Mesenchymal stem cell (in vitro differentiated cells and primary cell): Measurements from ENCODE around the gene EVI5.

Experiments
- DNase-seq: peaks from one replicate; pipeline ENCODE4 v3.0.0-alpha.2; 2013
- H2AFZ ChIP-seq: one replicate; pipeline ENCODE4 v1.6.1; 2013; ENCODE audit warnings: low read depth, mild to moderate bottlenecking, control low read depth, inconsistent platforms, low read length, moderate library complexity
- H2AK5ac ChIP-seq: 2 replicates; pipeline ENCODE4 v1.6.1; 2013; ENCODE audit warnings: low read length, moderate library complexity, mild to moderate bottlenecking, inconsistent platforms; ENCODE audit not compliant: severe bottlenecking
- H2BK120ac ChIP-seq: one replicate; pipeline ENCODE4 v1.6.1; 2013; ENCODE audit warnings: low read depth, mild to moderate bottlenecking, inconsistent platforms, low read length, moderate library complexity
- H2BK12ac ChIP-seq, 2 experiments: one replicate each; pipeline ENCODE4 v1.6.1; 2013; ENCODE audit warnings: inconsistent platforms in 2 of 2, low read length in 2 of 2, mild to moderate bottlenecking in 2 of 2, moderate library complexity in 2 of 2, control low read depth in 1 of 2
- H2BK15ac ChIP-seq: one replicate; pipeline ENCODE4 v1.6.1; 2013; ENCODE audit warnings: mild to moderate bottlenecking, low read depth, inconsistent platforms; ENCODE audit not compliant: poor library complexity, severe bottlenecking
- H2BK5ac ChIP-seq: 2 replicates; pipeline ENCODE4 v1.6.1; 2013; ENCODE audit warnings: low read depth, mild to moderate bottlenecking, low read length, control low read depth, inconsistent platforms; ENCODE audit not compliant: poor library complexity, severe bottlenecking
- H3K14ac ChIP-seq, 2 experiments: one replicate each; pipeline ENCODE4 v1.6.1; 2013; ENCODE audit warnings: inconsistent platforms in 2 of 2, low read length in 2 of 2, control low read depth in 1 of 2, mild to moderate bottlenecking in 1 of 2, moderate library complexity in 1 of 2
- H3K18ac ChIP-seq, 2 experiments: one replicate each; pipeline ENCODE4 v1.6.1; 2013; ENCODE audit warnings: inconsistent platforms in 2 of 2, low read length in 2 of 2, control low read depth in 1 of 2, low read depth in 1 of 2, mild to moderate bottlenecking in 1 of 2
- H3K23ac ChIP-seq, 2 experiments: one replicate each; pipeline ENCODE4 v1.6.1; 2013; ENCODE audit warnings: inconsistent platforms in 2 of 2, low read length in 2 of 2, mild to moderate bottlenecking in 2 of 2, moderate library complexity in 2 of 2, control low read depth in 1 of 2
- H3K27ac ChIP-seq: 2 replicates; pipeline ENCODE4 v1.5.1; 2013; ENCODE audit warnings: mild to moderate bottlenecking, moderate library complexity, low read length, control low read depth, inconsistent platforms; ENCODE audit not compliant: poor library complexity, severe bottlenecking
- H3K27me3 ChIP-seq, 2 experiments: 2 replicates each; pipeline versions ENCODE4 v1.6.1 to v1.7.0; 2013; ENCODE audit warnings: low read length in 2 of 2, mild to moderate bottlenecking in 2 of 2, moderate library complexity in 2 of 2, control low read depth in 1 of 2, inconsistent platforms in 1 of 2; ENCODE audit not compliant: control insufficient read depth in 1 of 2, insufficient read depth in 1 of 2
- H3K36me3 ChIP-seq, 2 experiments: 2 replicates each; pipeline versions ENCODE4 v1.6.1 to v1.7.0; 2013; ENCODE audit warnings: low read length in 2 of 2, control low read depth in 1 of 2, inconsistent platforms in 1 of 2, low read depth in 1 of 2, mild to moderate bottlenecking in 1 of 2; ENCODE audit not compliant: insufficient read depth in 2 of 2, control insufficient read depth in 1 of 2
- H3K4ac ChIP-seq, 2 experiments: one replicate each; pipeline ENCODE4 v1.6.1; 2013; ENCODE audit warnings: inconsistent platforms in 2 of 2, low read length in 2 of 2, mild to moderate bottlenecking in 2 of 2, moderate library complexity in 2 of 2, control low read depth in 1 of 2, low read depth in 1 of 2
- H3K4me1 ChIP-seq: 2 replicates; pipeline ENCODE4 v1.6.1; 2013; ENCODE audit warnings: low read depth, low read length, control low read depth; ENCODE audit not compliant: control insufficient read depth, insufficient read depth
- H3K4me2 ChIP-seq: 2 replicates; pipeline ENCODE4 v1.6.1; 2013; ENCODE audit warnings: low read length, mild to moderate bottlenecking, inconsistent platforms; ENCODE audit not compliant: poor library complexity, severe bottlenecking
- H3K4me3 ChIP-seq, 2 experiments: 2 replicates each; pipeline versions ENCODE4 v1.5.1 to v1.7.0; 2013; ENCODE audit warnings: low read length in 2 of 2, mild to moderate bottlenecking in 2 of 2, control low read depth in 1 of 2, low read depth in 1 of 2; ENCODE audit not compliant: insufficient read depth in 1 of 2
- H3K79me1 ChIP-seq: replicated peaks from 2 replicates; pipeline ENCODE4 v1.6.1; 2013; ENCODE audit warnings: mild to moderate bottlenecking, control low read depth, low read length, inconsistent platforms; ENCODE audit not compliant: poor library complexity, severe bottlenecking
- H3K9ac ChIP-seq: 2 replicates; pipeline ENCODE4 v1.7.0; 2013; ENCODE audit warnings: mild to moderate bottlenecking, low read length, moderate library complexity
- H3K9me3 ChIP-seq: 2 replicates; pipeline ENCODE4 v1.7.0; 2013; ENCODE audit warnings: mild to moderate bottlenecking, low read length; ENCODE audit not compliant: control insufficient read depth
- H4K8ac ChIP-seq: one replicate; pipeline ENCODE4 v1.6.1; 2013; ENCODE audit warnings: inconsistent platforms, mild to moderate bottlenecking, low read length, moderate library complexity
- H4K91ac ChIP-seq: one replicate; pipeline ENCODE4 v1.6.1; 2013; ENCODE audit warnings: mild to moderate bottlenecking, low read length, inconsistent platforms
- WGBS: methylation state at CpG from one replicate; pipeline ENCODE4 v1.1.7; 2013; ENCODE audit warnings: mixed read lengths; 5-methylcytosine and 5-hydroxymethylcytosine counted together

EVI5 gene

DNA sequence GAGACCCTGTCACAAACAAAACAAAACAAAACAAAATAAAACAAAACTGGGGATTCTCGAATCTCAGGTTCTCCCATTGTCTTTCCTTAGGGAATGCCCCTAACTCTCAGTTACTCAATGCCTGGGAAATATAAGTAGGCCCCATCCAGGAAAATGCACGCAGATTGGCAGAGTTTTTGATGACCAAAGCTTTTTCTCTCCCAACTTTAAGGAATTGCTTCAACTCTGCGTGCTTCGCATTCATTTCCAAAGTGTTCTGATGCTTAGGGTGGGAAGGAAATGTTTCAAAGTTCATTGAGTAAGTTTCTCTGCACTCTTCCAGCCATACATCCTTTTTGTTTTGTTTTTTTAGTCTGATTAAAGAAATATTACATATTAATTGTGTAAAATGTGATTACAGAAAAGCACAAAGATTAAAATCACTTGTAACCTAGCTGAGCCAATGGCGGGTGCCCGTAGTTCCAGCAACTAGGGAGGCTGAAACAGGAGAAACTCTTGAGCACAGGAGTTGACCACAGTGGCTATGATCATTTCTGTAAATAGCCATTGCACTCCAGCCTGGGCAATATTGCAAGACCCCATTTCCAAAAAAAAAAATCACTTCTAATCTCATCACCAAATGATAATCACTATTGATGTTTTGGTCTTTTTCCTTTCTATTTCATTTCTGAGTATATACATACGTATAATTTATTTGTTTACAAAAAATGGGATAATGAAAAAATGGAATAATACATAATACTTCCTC lies 18.4 kb upstream of the EVI5 start:
- Histone ChIP-seq H3K4me2 (no peak overlapping the region), H3K4ac (no peak overlapping the region), H3K27me3 (no peaks in the 10 kb centered on the region), H2BK5ac (no peak overlapping the region), H4K91ac (no peak overlapping the region), H2BK120ac (no peak overlapping the region), H3K23ac (no peak overlapping the region), H3K36me3 (no peaks in the 10 kb centered on the region), H3K27ac (no peak overlapping the region), H2BK12ac (no peak overlapping the region), H3K4me1 (peaks cover 1% of the 10 kb centered on the region), H2AK5ac (no peak overlapping the region), H3K14ac (no peak overlapping the region), H2BK15ac (no peak overlapping the region), H4K8ac (no peak overlapping the region), H2AFZ (no peak overlapping the region), H3K18ac (peak overlapping the region in 1 of 2 experiments; percentile 21), H3K9me3 (no peaks in the 10 kb centered on the region), H3K79me1 (no peaks in the 10 kb centered on the region), H3K9ac (no peak overlapping the region), H3K4me3 (no peak overlapping the region)
- no peak for DNase-seq
- WGBS: 100% methylated on average over 3 of the region's 7 CpGs

DNA sequence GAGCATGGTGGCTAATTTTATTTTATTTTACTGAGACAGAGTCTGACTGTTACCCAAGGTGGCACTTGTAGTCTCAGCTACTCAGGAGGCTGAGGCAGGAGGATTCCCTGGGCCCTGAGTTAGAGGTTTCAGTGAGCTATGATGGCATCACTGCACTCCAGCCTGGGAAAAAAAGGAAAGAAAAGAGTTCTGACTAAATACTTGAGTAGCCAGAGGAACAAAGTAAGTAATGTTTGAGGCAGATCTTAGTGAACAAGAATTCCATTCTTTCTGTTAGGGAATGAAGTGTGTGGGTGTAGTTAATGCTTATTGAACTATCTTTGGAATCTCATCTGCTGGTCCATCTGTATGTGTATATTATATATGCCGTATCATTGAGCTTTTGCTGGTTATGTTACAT lies 13.1 kb upstream of the EVI5 start:
- peak; percentile 39 for DNase-seq
- H4K8ac ChIP-seq: no peak overlapping the region
- no peak overlapping the region for H2BK5ac ChIP-seq
- H2AK5ac ChIP-seq: no peak overlapping the region
- no peak overlapping the region for H2BK15ac ChIP-seq
- no peak overlapping the region for H3K23ac ChIP-seq
- H3K27me3 ChIP-seq: peaks cover 0 to 2% of the 10 kb centered on the region in 2 experiments
- no peak overlapping the region for H3K14ac ChIP-seq
- no peak overlapping the region for H3K4me3 ChIP-seq
- H3K4me1 ChIP-seq: no peaks in the 10 kb centered on the region
- H3K79me1 ChIP-seq: no peaks in the 10 kb centered on the region
- no peak overlapping the region for H3K9ac ChIP-seq
- no peaks in the 10 kb centered on the region for H3K36me3 ChIP-seq
- no peaks in the 10 kb centered on the region for H3K9me3 ChIP-seq
- H2AFZ ChIP-seq: no peak overlapping the region
- no peak overlapping the region for H3K4me2 ChIP-seq
- H3K27ac ChIP-seq: no peak overlapping the region
- H2BK120ac ChIP-seq: no peak overlapping the region
- WGBS: no CpG with 5 or more reads among the region's 1 CpG
- no peak overlapping the region for H4K91ac ChIP-seq
- no peak overlapping the region for H2BK12ac ChIP-seq
- H3K4ac ChIP-seq: no peak overlapping the region
- H3K18ac ChIP-seq: peak overlapping the region in 1 of 2 experiments; percentile 70

DNA sequence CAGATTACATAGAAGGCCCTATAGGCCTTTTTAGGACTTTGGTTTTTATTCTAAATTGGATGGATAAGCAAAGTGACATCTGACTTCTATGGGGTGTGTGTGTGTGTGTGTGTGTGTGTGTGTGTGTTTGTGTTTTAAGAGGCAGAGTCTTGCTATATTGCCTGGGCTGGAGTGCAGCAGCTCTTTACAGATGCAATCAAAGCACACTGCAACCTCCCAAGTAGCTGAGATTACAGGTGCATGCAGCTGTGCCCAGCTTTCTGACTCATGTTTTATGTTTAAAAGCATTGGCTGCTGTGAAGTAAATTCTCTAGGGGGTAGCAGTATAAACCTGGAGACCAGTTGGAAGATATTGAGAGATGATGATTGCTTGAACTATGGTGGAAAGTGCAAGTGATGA lies 12.4 kb upstream of the EVI5 start:
- no peaks in the 10 kb centered on the region for H3K36me3 ChIP-seq
- no peak overlapping the region for H3K27ac ChIP-seq
- no peak overlapping the region for H2AK5ac ChIP-seq
- no peak overlapping the region for H2BK12ac ChIP-seq
- peaks cover 2 to 3% of the 10 kb centered on the region in 2 experiments for H3K27me3 ChIP-seq
- H2BK5ac ChIP-seq: no peak overlapping the region
- no peaks in the 10 kb centered on the region for H3K4me1 ChIP-seq
- no peak overlapping the region for H2BK15ac ChIP-seq
- H3K4me3 ChIP-seq: no peak overlapping the region
- H3K9ac ChIP-seq: no peak overlapping the region
- no peaks in the 10 kb centered on the region for H3K79me1 ChIP-seq
- peak; percentile 51 for DNase-seq
- no peak overlapping the region for H3K23ac ChIP-seq
- H3K9me3 ChIP-seq: no peaks in the 10 kb centered on the region
- H4K8ac ChIP-seq: no peak overlapping the region
- H3K18ac ChIP-seq: no peak overlapping the region
- H3K4me2 ChIP-seq: no peak overlapping the region
- H3K14ac ChIP-seq: no peak overlapping the region
- no peak overlapping the region for H4K91ac ChIP-seq
- no peak overlapping the region for H3K4ac ChIP-seq
- H2AFZ ChIP-seq: no peak overlapping the region
- H2BK120ac ChIP-seq: no peak overlapping the region

DNA sequence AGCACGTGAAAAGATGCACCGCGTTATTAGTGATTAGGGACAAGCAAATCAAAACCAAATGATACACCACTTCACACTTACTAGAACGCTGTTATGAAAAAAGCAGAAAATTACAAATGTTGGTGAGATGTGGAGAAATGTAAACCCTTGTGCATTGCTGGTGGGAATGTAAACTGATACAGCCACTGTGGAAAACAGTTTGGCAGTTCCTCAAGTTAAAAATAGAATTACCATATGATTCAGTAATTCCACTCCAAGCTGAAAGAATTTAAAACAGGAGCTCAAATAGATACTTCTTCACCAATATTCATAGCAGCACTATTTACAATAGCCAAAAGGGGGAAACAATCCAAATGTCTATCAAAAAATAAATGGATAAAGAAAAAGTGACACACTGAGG lies 10.3 kb upstream of the EVI5 start:
- Histone ChIP-seq H3K4me3 (no peak overlapping the region), H3K36me3 (no peaks in the 10 kb centered on the region), H3K23ac (no peak overlapping the region), H2BK5ac (no peak overlapping the region), H3K4me2 (no peak overlapping the region), H4K91ac (no peak overlapping the region), H3K9ac (no peak overlapping the region), H2BK12ac (no peak overlapping the region), H3K4ac (no peak overlapping the region), H3K18ac (peak overlapping the region in 1 of 2 experiments; percentile 34), H3K27me3 (peaks cover 3% of the 10 kb centered on the region in 2 experiments), H2AK5ac (no peak overlapping the region), H3K79me1 (no peaks in the 10 kb centered on the region), H2BK15ac (no peak overlapping the region), H3K4me1 (no peaks in the 10 kb centered on the region), H3K14ac (no peak overlapping the region), H3K9me3 (no peaks in the 10 kb centered on the region), H2AFZ (no peak overlapping the region), H3K27ac (no peak overlapping the region), H4K8ac (no peak overlapping the region), H2BK120ac (no peak overlapping the region)
- peak; percentile 61 for DNase-seq
- no CpG with 5 or more reads among the region's 4 CpGs for WGBS
